ENCODE data around the gene ZFHX2.
"Not testable (repeated sequence)": the region's sequence is repeated elsewhere in the genome, so short reads cannot be mapped to it uniquely, and the experiment has no call there.

The ZFHX2 gene

GRCh38 chr14:23544511-23545447, 6.8 kb downstream of the ZFHX2 start:
- no peak overlapping the region for H3K4me3 ChIP-seq (ENCODE audit: low read depth, low read length)

- no peak overlapping the region for H3K4me3 ChIP-seq (ENCODE audit: low read depth, low read length)
These were observed 8.2 kb downstream of the ZFHX2 start for GRCh38 chr14:23543403-23543802.

DNA sequence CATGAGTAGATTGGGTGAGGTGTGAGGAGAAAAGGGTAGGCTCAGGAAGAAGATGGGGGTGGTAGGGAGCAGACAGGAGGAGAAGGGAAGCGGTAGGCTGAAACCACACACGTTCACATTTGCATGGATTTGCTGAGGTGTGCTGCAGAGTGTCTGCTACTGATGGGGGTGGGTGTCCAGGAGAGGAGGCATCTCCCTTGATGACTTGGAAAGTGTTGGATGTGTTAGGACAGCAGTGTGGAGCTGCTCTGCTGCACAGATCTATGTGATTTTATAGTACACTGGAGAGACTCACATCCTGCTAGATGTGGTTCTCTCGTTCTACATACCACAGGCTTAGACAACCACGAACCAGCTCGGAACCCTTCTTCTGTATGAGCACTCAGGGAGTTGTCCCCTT, 9.3 kb downstream of the ZFHX2 start:
- no peak overlapping the region for H3K4me3 ChIP-seq (ENCODE audit: low read depth, low read length)

DNA sequence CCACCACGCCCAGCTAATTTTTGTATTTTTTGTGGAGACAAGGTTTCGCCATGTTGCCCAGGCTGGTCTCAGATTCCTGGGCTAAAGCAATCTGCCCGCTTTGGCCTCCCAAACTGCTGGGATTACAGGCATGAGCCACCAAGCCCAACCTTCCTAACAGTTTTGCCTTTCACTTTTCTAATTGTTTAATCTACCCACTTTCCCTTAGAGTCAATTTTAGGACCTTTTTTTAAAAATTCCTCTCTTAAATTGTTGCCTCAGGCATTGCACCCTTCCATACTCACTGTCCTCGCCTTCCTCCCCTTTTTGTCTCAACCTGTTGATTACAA, 11.5 kb downstream of the ZFHX2 start:
- no peak overlapping the region for H3K4me3 ChIP-seq (ENCODE audit: low read depth, low read length)

GRCh38 chr14:23539248-23540140, 12.1 kb downstream of the ZFHX2 start:
- no peak overlapping the region for H3K4me3 ChIP-seq (ENCODE audit: low read depth, low read length)

DNA sequence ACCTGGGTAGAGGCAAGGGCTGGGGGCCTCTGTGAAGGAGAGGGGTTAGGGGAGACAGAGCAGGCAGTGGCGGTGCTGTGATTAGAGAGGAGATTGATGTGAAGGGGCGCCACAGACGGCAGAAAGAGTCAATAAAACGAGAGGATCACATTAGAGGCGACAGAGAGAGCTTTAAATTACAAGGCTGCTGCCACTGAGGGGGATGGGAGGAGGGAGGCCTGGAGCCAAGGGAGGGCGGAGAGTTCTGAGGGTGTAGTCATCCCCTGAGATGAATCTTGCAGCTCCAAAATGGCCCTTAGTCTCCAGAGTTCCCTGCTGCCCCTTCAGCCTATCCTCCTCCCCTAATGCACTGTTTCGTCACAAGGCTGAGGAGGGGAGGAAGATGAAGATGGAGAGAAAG, 12.8 kb downstream of the ZFHX2 start:
- peak overlapping the region; percentile 64 for H3K4me3 ChIP-seq (ENCODE audit: low read depth, low read length)

DNA sequence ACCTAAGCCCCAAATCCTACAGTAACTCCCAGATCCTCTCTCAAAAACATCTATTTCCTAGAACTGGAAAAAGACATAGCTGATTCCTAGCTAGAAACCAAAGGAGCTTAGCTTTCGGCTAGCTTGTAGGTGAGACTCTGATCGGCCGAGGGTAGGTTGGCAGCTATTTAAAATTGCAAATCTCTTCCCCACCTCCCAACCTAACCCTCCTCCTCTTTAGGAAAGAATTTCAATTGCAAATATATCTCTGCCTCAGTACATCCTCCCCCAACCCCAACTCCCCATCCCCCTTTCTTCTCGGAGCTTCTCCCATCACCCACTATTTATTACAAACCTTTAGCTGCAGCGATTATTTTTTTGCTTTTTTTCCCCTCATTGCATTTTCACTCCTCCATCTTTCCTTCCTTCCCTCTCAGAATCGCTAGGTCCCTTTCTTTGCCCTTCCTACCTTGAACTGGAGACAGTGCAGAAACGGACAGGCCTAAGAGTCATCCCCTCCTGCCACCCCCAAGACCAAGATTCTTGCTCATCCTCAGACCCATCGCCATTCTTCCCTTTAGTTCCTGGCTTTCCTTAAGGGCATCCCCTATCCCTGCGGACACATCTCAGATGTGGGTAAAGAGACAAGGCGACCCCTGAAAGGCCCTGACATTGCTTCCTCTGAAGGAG, 13.4 kb downstream of the ZFHX2 start:
- peak overlapping the region; percentile 64 for H3K4me3 ChIP-seq (ENCODE audit: low read depth, low read length)

GRCh38 chr14:23537351-23538049, 14.1 kb downstream of the ZFHX2 start:
- peak overlapping the region; percentile 64 for H3K4me3 ChIP-seq (ENCODE audit: low read depth, low read length)

DNA sequence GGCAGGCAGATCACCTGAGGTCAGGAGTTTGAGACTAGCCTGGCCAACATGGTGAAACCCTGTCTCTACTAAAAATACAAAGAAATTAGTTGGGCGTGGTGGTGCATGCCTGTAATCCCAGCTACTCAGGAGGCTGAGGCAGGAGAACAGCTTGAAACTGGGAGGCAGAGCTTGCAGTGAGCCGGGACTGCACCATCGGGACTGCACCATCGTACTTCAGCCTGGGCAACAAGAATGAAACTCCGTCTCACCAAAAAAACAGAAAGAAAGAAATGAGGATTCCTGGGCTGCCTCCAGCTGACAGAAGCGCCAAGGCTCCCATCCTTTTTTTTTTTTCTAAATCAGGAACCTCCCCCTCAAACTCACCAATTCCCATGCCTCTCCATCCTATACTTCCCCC, 14.7 kb downstream of the ZFHX2 start:
- not testable (repeated sequence) for H3K4me3 ChIP-seq (ENCODE audit: low read depth, low read length)

- H3K4me3 ChIP-seq (ENCODE audit: low read depth, low read length): no peak overlapping the region
These were observed 15.1 kb downstream of the ZFHX2 start for GRCh38 chr14:23536494-23536893.

DNA sequence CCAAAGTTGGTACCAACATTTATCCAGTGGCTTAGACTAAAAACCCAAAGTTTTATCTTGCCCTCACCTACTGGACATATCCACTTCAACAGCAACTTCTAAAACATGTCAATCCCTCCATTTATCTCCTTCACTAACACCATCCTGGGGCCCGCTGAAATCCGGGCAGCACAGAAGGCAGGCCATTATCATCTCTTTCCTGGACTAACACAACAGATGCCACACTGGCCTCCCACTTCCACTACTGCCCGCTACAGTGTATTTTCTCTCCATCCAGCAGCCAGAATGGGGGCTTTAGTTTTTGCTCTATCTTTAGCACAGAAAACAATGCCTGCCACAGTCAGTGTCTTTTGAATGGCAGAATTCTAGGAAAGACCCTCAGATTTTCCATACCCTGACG, 15.6 kb downstream of the ZFHX2 start:
- no peak overlapping the region for H3K4me3 ChIP-seq (ENCODE audit: low read depth, low read length)

GRCh38 chr14:23533652-23534435, 17.7 kb downstream of the ZFHX2 start:
- H3K4me3 ChIP-seq (ENCODE audit: low read depth, low read length): no peak overlapping the region

DNA sequence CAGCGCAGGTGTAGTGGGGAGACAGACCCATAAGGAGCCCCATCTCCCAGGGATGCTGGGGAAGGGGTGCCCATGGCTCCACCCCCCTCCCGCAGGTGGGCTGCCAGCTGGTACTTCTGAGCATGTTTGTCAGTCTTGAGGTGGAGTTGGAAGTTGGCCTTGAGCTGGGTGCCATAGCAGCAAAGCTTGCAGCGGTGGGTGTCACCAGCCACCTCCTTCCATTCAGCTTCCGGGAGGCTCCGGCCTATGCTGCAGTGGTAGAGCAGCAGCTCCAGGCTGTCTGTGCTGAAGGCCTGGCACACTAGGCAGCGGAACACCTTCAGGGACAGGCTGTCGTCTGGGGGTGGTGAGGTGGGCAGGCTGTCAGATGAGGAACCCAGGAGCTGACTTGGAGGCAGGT, 18.9 kb downstream of the ZFHX2 start:
- no peak overlapping the region for H3K4me3 ChIP-seq (ENCODE audit: low read depth, low read length)

GRCh38 chr14:23531391-23531790, 20.2 kb downstream of the ZFHX2 start:
- no peak overlapping the region for H3K4me3 ChIP-seq (ENCODE audit: low read depth, low read length)

GRCh38 chr14:23530375-23531055, 21.1 kb downstream of the ZFHX2 start:
- no peak overlapping the region for H3K4me3 ChIP-seq (ENCODE audit: low read depth, low read length)

DNA sequence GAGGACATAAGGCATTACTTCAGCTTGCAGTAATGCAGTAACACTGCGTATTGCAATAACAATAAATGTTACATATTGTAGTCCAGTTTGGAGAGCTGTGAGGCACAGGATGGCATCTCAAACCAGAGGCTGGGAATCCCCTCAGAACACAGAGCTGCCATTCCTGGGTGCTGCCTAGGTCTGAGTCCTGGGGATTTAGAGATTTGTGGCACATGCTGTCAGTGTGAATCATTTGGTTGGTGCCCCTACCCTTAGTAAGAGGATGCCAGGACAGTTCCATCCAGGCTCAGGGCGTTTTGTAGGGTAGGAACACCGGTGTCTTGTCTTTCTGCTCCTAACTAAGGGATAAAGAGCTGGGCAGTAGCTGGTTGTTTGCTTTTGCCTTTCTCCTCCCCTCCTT, 22.5 kb downstream of the ZFHX2 start:
- H3K4me3 ChIP-seq (ENCODE audit: low read depth, low read length): no peak overlapping the region

DNA sequence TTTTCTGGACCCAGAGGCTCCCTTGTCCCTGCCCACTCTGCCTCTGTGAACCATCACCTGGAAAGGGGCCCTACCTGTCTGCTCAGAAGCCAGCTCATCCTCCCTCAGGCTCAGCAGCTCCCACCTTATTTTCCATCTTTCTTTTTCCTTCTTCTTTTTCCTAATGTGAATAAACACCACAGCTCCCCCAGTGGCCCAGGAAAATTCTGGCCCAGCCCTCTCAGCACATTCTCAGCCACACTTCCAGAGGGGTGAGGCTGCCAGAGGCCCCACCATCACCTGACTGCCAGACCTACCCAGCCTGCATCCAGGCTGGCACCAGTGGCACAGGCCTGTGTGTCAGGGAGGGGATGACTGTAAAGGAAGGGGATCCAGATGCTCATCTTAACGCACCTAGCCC, 23.0 kb downstream of the ZFHX2 start:
- no peak overlapping the region for H3K4me3 ChIP-seq (ENCODE audit: low read depth, low read length)

DNA sequence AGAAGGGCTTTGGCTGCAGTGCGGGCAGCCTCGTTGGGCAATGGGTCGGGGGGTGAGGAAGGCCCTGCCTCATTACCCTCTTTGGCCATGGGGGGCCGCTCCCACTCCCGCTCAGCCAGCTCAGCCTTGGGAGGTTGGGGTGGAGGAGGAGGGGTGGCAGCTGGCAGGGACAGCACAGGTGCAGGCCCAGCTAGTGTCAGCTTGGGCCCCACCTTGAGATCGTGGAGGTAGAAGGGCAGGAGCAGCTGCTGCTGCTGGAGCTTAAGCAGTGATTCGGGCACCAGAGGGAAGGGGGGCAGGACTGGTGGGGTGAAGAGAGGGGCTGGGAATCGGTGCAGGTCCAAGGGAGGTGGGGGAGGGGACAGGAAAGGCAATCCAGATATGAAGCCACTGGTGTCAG, 26.0 kb downstream of the ZFHX2 start:
- H3K4me3 ChIP-seq (ENCODE audit: low read depth, low read length): no peak overlapping the region

- H3K4me3 ChIP-seq (ENCODE audit: low read depth, low read length): no peak overlapping the region
These were observed 26.6 kb downstream of the ZFHX2 start for GRCh38 chr14:23524954-23525353.
